ENCODE measurements around the gene BEND6. TPM values are rescaled to one million over a fixed set of nuclear protein-coding genes. Genes with fewer than 3 reads are reported as not detected.

BEND6 gene
- polyA plus RNA-seq, 1 donor (not counting 4 experiments of a cell fraction or from before 2014, with no cell fraction given): 1.0 TPM

DNA sequence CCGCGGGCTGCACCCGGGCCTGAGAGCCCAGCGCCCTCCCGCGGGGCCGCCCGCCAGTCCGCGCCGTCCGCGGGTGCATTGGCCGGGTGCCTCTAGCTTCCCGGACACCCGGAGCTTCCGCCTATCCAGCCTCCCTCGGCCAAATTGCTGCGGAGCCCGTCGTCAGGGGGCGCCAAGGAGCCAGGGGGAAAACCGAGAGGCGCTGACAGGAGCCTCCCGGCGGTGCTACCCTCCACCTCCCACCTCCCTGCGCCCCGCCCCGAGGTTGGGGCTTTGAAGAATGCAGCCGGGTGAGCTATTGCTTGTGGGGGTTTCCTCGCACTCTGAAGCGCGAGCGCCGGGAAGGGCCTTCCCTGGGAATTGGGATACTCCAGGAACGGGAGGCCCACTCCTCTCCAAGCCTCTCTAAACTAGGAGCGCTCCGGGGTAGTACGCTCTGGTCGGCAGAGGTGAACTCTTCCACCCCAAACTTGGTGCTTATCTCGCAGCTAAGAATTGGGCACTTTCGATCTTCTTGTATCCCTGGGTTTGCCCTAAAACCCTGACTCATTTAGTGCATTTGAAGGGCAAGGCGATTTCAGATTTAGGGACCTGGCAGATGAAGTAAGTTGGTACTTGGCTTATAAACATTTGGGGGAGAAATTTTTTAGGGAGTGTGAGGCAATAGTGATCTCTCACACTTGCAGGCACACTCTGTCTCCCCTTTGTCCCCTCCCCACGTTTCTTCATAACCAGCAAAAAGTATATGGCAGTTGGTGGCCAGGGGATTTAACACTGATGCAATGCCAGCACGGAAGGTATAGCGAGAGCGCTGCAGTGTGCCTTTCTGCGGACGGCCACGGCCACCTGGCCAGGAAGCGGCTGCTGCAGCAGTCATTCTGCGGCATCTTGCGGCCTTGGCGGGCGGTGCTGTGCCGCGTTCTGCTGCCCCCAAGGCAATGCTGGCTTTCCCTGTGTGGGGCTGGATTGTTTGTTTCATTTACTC is 556 bp downstream of the BEND6 start:
- TF ChIP-seq, protein P1, sequence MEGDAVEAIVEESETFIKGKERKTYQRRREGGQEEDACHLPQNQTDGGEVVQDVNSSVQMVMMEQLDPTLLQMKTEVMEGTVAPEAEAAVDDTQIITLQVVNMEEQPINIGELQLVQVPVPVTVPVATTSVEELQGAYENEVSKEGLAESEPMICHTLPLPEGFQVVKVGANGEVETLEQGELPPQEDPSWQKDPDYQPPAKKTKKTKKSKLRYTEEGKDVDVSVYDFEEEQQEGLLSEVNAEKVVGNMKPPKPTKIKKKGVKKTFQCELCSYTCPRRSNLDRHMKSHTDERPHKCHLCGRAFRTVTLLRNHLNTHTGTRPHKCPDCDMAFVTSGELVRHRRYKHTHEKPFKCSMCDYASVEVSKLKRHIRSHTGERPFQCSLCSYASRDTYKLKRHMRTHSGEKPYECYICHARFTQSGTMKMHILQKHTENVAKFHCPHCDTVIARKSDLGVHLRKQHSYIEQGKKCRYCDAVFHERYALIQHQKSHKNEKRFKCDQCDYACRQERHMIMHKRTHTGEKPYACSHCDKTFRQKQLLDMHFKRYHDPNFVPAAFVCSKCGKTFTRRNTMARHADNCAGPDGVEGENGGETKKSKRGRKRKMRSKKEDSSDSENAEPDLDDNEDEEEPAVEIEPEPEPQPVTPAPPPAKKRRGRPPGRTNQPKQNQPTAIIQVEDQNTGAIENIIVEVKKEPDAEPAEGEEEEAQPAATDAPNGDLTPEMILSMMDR (optimal IDR thresholded peaks at IDR 0.05 in 1 of 3, IDR thresholded peaks at IDR 0.05 in 1 of 3, conservative IDR thresholded peaks at IDR 0.05 in 1 of 3; ENCODE audit: extremely low read depth in 1 of 3, insufficient read depth in 2 of 3, low read length in 3 of 3): peak; percentile 72 to 92 (median 81)
- TF ChIP-seq EZH2 (IDR thresholded peaks at IDR 0.05; ENCODE audit: low read length): no peak

DNA sequence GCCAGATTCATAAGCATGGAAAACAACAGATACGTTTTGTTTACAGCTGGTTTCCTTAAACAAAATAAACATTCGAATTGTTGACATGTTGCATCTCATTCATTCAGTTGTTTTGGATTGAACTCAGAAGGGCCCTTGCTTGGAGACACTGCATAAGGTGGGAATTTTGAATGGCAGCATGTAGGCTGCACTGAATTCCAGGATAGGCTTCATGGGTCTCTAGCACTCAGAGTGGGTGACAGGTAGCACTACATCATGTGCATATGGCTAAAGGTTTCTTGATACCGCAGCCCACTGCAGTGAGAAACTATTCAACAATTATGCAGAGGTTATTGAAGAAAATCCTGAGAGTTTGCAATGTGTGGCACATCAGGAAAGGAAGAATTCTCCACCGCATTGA is 1.6 kb downstream of the BEND6 start:
- Histone ChIP-seq H3K9me1 (ENCODE audit: control insufficient read depth, extremely low read depth, insufficient read depth, low read length) (no peaks in the 10 kb centered on the region), H3K36me3 (ENCODE audit: control insufficient read depth in 2 of 2, extremely low read depth in 1 of 2, insufficient read depth in 2 of 2, low read length in 2 of 2) (no peaks in the 10 kb centered on the region), H3K4me2 (ENCODE audit: control insufficient read depth, extremely low read depth, insufficient read depth, low read depth, low read length) (no peak overlapping the region), H3K27ac (ENCODE audit: control insufficient read depth, insufficient read depth, low read length) (no peak overlapping the region), H2AFZ (ENCODE audit: control insufficient read depth, low read length) (no peak overlapping the region), H3K27me3 (ENCODE audit: control insufficient read depth, extremely low read depth, insufficient read depth, low read length) (no peaks in the 10 kb centered on the region), H3K4me1 (ENCODE audit: control insufficient read depth, extremely low read depth, insufficient read depth, low read length) (peaks cover 37% of the 10 kb centered on the region), H3K4me3 (ENCODE audit: control insufficient read depth in 2 of 3, extremely low read depth in 1 of 3, insufficient read depth in 2 of 3, low read depth in 1 of 3, low read length in 3 of 3) (no peak overlapping the region), H3K9me3 (ENCODE audit: control insufficient read depth, low read depth, low read length) (no peaks in the 10 kb centered on the region), H3K79me2 (ENCODE audit: control insufficient read depth, insufficient read depth, low read length) (no peaks in the 10 kb centered on the region), H3K9ac (ENCODE audit: control insufficient read depth, extremely low read depth, insufficient read depth, low read length) (no peak overlapping the region), H4K20me1 (ENCODE audit: control insufficient read depth, extremely low read depth, insufficient read depth, low read length) (no peaks in the 10 kb centered on the region)
- dilution Hi-C loops (cut with MboI; ENCODE audit: extremely low pct_ligation_motif_present, low sequenced_read_pairs): no loop called here
- no peak for FAIRE-seq
- TF ChIP-seq, protein P1 (optimal IDR thresholded peaks at IDR 0.05 in 1 of 3, IDR thresholded peaks at IDR 0.05 in 1 of 3, conservative IDR thresholded peaks at IDR 0.05 in 1 of 3; ENCODE audit: extremely low read depth in 1 of 3, insufficient read depth in 2 of 3, low read length in 3 of 3): no peak
- no peak for TF ChIP-seq EZH2 (IDR thresholded peaks at IDR 0.05; ENCODE audit: low read length)
- DNase-seq (ENCODE audit: low read depth, low spot score): no peak

More for the DNA sequence above, 556 bp downstream of the BEND6 start:
- H3K9me3 ChIP-seq (ENCODE audit: control insufficient read depth, low read depth, low read length): no peaks in the 10 kb centered on the region
- H3K9me1 ChIP-seq (ENCODE audit: control insufficient read depth, extremely low read depth, insufficient read depth, low read length): no peaks in the 10 kb centered on the region
- peak overlapping the region; percentile 97 for H3K4me2 ChIP-seq (ENCODE audit: control insufficient read depth, extremely low read depth, insufficient read depth, low read depth, low read length)
- no peaks in the 10 kb centered on the region for H4K20me1 ChIP-seq (ENCODE audit: control insufficient read depth, extremely low read depth, insufficient read depth, low read length)
- peak overlapping the region; percentile 48 for H2AFZ ChIP-seq (ENCODE audit: control insufficient read depth, low read length)
- peak; percentile 62 for DNase-seq (ENCODE audit: low read depth, low spot score)
- peak overlapping the region; percentile 45 to 61 (median 57) for H3K4me3 ChIP-seq (ENCODE audit: control insufficient read depth in 2 of 3, extremely low read depth in 1 of 3, insufficient read depth in 2 of 3, low read depth in 1 of 3, low read length in 3 of 3)
- peak overlapping the region; percentile 60 for H3K27ac ChIP-seq (ENCODE audit: control insufficient read depth, insufficient read depth, low read length)
- FAIRE-seq: no peak
- H3K79me2 ChIP-seq (ENCODE audit: control insufficient read depth, insufficient read depth, low read length): no peaks in the 10 kb centered on the region
- peaks cover 31% of the 10 kb centered on the region for H3K4me1 ChIP-seq (ENCODE audit: control insufficient read depth, extremely low read depth, insufficient read depth, low read length)
- dilution Hi-C loops (cut with MboI; ENCODE audit: extremely low pct_ligation_motif_present, low sequenced_read_pairs): no loop called here
- H3K36me3 ChIP-seq (ENCODE audit: control insufficient read depth in 2 of 2, extremely low read depth in 1 of 2, insufficient read depth in 2 of 2, low read length in 2 of 2): no peaks in the 10 kb centered on the region
- H3K27me3 ChIP-seq (ENCODE audit: control insufficient read depth, extremely low read depth, insufficient read depth, low read length): no peaks in the 10 kb centered on the region
- H3K9ac ChIP-seq (ENCODE audit: control insufficient read depth, extremely low read depth, insufficient read depth, low read length): peak overlapping the region; percentile 79

All from keratinocyte (primary cell).